K562 (cell line): ENCODE results near the gene ECI1. TPM values are rescaled to one million over a fixed set of nuclear protein-coding genes. Genes with fewer than 3 reads are reported as not detected.

Experiments used
- ATAC-seq: fragments of 200-7000 bp; cut with Tn5 transposase; 3 replicates; pipeline ENCODE4 v1.9.1; 2020; ENCODE audit warnings: moderate library complexity
- BruUV-seq: library from RNA; stranded (reverse); fragments of 400-500 nt; replicated peaks from 2 replicates; lab custom pipeline; 2021; lab: Mats Ljungman, UMichigan
- CTCF ChIA-PET: fragments of 300-600 bp; formaldehyde crosslinking; extraction: SDS; loops from one replicate; lab custom pipeline; 2021; ENCODE audit warnings: low intra/inter-chr PET ratio; lab: Yijun Ruan, JAX
- POLR2A ChIA-PET: fragments of 300-600, 350-650 bp; sonication (Branson Sonifier 250); formaldehyde crosslinking; extraction: SDS; loops from one replicate; lab custom pipeline; 2021; ENCODE audit warnings: antibody characterized with exemption, inconsistent platforms; lab: Yijun Ruan, JAX
- DNase-seq, 4 experiments: peaks; one replicate each; pipeline versions ENCODE4 v3.0.0 to v3.0.0-alpha.2; 2011 to 2018; ENCODE audit warnings: low spot score in 3 of 4, mixed read lengths in 3 of 4; ENCODE audit errors: extremely low read depth in 1 of 4
- FAIRE-seq: peaks from 2 replicates; lab custom pipeline; 2011; peaks lifted over from hg19 to GRCh38; lab: Jason Lieb, UNC
- H2AFZ ChIP-seq: 2 replicates; pipeline ENCODE4 v1.6.0; 2011; ENCODE audit warnings: low read depth, low read length, control low read depth, inconsistent platforms
- H3K27ac ChIP-seq: fragments of 200-600 bp; 3 replicates; pipeline ENCODE4 v1.8.0; 2011; ENCODE audit warnings: low read depth, mild to moderate bottlenecking, control low read depth, inconsistent platforms, low read length, moderate library complexity, mixed read lengths; ENCODE audit errors: extremely low read depth
- H3K27me3 ChIP-seq, 2 experiments: fragments of 300-600 bp in 1 of 2; 2 replicates in 1 of 2; 3 replicates in 1 of 2; pipeline versions ENCODE4 v1.6.0 to v1.8.0; 2011; ENCODE audit warnings: inconsistent platforms in 2 of 2, low read length in 2 of 2, mild to moderate bottlenecking in 1 of 2, mixed read lengths in 1 of 2, moderate library complexity in 1 of 2; ENCODE audit not compliant: control insufficient read depth in 2 of 2, insufficient read depth in 2 of 2
- H3K36me3 ChIP-seq: fragments of 300-600 bp; 3 replicates; pipeline ENCODE4 v1.8.0; 2011; ENCODE audit warnings: mild to moderate bottlenecking, low read length, inconsistent platforms; ENCODE audit not compliant: control insufficient read depth, insufficient read depth
- H3K4me1 ChIP-seq, 2 experiments: fragments of 200-600 bp in 1 of 2; replicated peaks in 1 of 2; 2 replicates in 1 of 2; 3 replicates in 1 of 2; pipeline versions ENCODE4 v1.5.1 to v1.8.0; 2011; ENCODE audit warnings: inconsistent platforms in 2 of 2, low read length in 2 of 2, mild to moderate bottlenecking in 1 of 2, mixed read lengths in 1 of 2, moderate library complexity in 1 of 2; ENCODE audit not compliant: control insufficient read depth in 2 of 2, insufficient read depth in 2 of 2
- H3K4me2 ChIP-seq: 2 replicates; pipeline ENCODE4 v1.6.1; 2011; ENCODE audit warnings: low read length, control low read depth, inconsistent platforms, mixed read lengths; ENCODE audit not compliant: insufficient read depth
- H3K4me3 ChIP-seq: fragments of 200-600 bp; sonication (generic), shearing (Covaris generic); 2 replicates; pipeline ENCODE4 v1.5.1; 2016; ENCODE audit warnings: control low read depth, inconsistent platforms
- H3K79me2 ChIP-seq: fragments of 200-600 bp; 3 replicates; pipeline ENCODE4 v1.8.0; 2011; ENCODE audit warnings: low read length, inconsistent platforms; ENCODE audit not compliant: control insufficient read depth, insufficient read depth
- H3K9ac ChIP-seq, 2 experiments: 2 replicates each; pipeline versions ENCODE4 v1.6.0 to v1.6.1; 2011; ENCODE audit warnings: low read depth in 2 of 2, low read length in 2 of 2, control low read depth in 1 of 2, inconsistent platforms in 1 of 2, mild to moderate bottlenecking in 1 of 2, mixed read lengths in 1 of 2; ENCODE audit not compliant: insufficient read depth in 1 of 2
- H3K9me1 ChIP-seq: one replicate; pipeline ENCODE4 v1.6.0; 2011; ENCODE audit warnings: inconsistent platforms, mild to moderate bottlenecking, low read length, moderate library complexity; ENCODE audit not compliant: control insufficient read depth, insufficient read depth
- H3K9me3 ChIP-seq: replicated peaks from 2 replicates; pipeline ENCODE4 v1.5.1; 2011; ENCODE audit warnings: low read depth, low read length, inconsistent platforms; ENCODE audit not compliant: control insufficient read depth, insufficient read depth
- H4K20me1 ChIP-seq: replicated peaks from 2 replicates; pipeline ENCODE4 v1.6.1; 2011; ENCODE audit warnings: low read length, inconsistent platforms, mixed read lengths; ENCODE audit not compliant: control insufficient read depth, insufficient read depth
- ATF3 ChIP-seq, 2 experiments: fragments of 450-650 bp in 1 of 2; sonication (generic) in 1 of 2; formaldehyde crosslinking in 1 of 2; IDR thresholded peaks in 1 of 2; conservative IDR thresholded peaks in 1 of 2; 2 replicates each; pipeline versions ENCODE4 v1.6.1 to v1.8.1; 2016 to 2023; ENCODE audit warnings: mild to moderate bottlenecking in 2 of 2, moderate library complexity in 2 of 2, inconsistent platforms in 1 of 2, missing genetic modification reagents in 1 of 2
- CHCHD3 ChIP-seq: fragments of 250-450 bp; sonication (Bioruptor Pico); IDR thresholded peaks from 2 replicates; pipeline ENCODE4 v2.1.2; 2022; ENCODE audit warnings: mild to moderate bottlenecking
- JUN ChIP-seq, 2 experiments: sonication (generic) in 1 of 2; formaldehyde crosslinking in 1 of 2; IDR thresholded peaks; 2 replicates each; pipeline versions ENCODE4 v1.6.1 to v1.8.0; 2012 to 2022; ENCODE audit warnings: borderline replicate concordance in 2 of 2, mild to moderate bottlenecking in 2 of 2, improper control_type of control experiment in 1 of 2, low read depth in 1 of 2, low read length in 1 of 2, missing genetic modification reagents in 1 of 2
- POLR2G ChIP-seq: fragments of 200-400 bp; formaldehyde crosslinking; IDR thresholded peaks from 2 replicates; pipeline ENCODE4 v1.6.1; 2017; ENCODE audit warnings: low read depth, mild to moderate bottlenecking, antibody characterized with exemption, low read length, moderate library complexity
- WGBS: fragments of 100-300 bp; shearing (Covaris generic); methylation state at CpG from one replicate; pipeline ENCODE4 v1.1.6; 2016; ENCODE audit warnings: low coverage, mixed read lengths; ENCODE audit not compliant: insufficient coverage; ENCODE audit errors: missing lambda C conversion rate; 5-methylcytosine and 5-hydroxymethylcytosine counted together
- in situ Hi-C: fragments of 300-500 bp; cut with MboI; formaldehyde crosslinking; loops from 4 replicates; pipeline ENCODE4 v1.15.0; 2018; ENCODE audit warnings: inconsistent platforms, mixed read lengths
- intact Hi-C: fragments of 100-400 bp; cut with micrococcal nuclease; formaldehyde crosslinking; loops from 2 replicates; pipeline ENCODE4 v1.14.2; 2022
- polyA plus RNA-seq, 8 experiments: library from polyadenylated mRNA; depleted of rRNA in 4 of 8; stranded (reverse) in 5 of 8; unstranded in 3 of 8; fragments of >200 nt; fragmentation: Nextera tagmentation in 2 of 8; fragmentation: Illumina TruSeq in 1 of 8; extraction: Ambion mirVana in 2 of 8; extraction: Trizol in 1 of 8; gene quantifications; 2 replicates each; pipeline versions ENCODE4 v1.2.1 to v1.2.3, GENCODE V29; 2011 to 2014; ENCODE audit warnings: inconsistent platforms in 1 of 8, missing spikeins in 1 of 8
- total RNA-seq, 7 experiments: library from RNA; depleted of rRNA in 6 of 7; stranded (reverse); fragments of >200 nt in 6 of 7; fragmentation: Illumina TruSeq in 2 of 7; extraction: Trizol in 2 of 7; gene quantifications; 2 replicates each; pipeline versions ENCODE4 v1.2.1 to v1.2.3, GENCODE V29; 2011 to 2021; ENCODE audit warnings: low replicate concordance in 1 of 7

Gene ECI1
- total and polyA plus RNA-seq, 9 of the 15 experiments (the other 6 are each of a cell fraction or from before 2014, with no cell fraction given), result 4.7 to 189 (median 54.0) TPM

- 94% methylated on average over 8 of the region's 9 CpGs for WGBS
- ChIA-PET CTCF (no interaction called here), POLR2A (interaction anchor here (0.7 to 0.8 kb wide), 2 partner anchors 23 to 53 kb away, joined by 3 read pairs; no protein-coding TSS in a partner anchor)
- BruUV-seq, result no TSS peak
- Histone ChIP-seq H3K9ac (no peak overlapping the region), H3K4me3 (no peak overlapping the region), H4K20me1 (no peaks in the 10 kb centered on the region; the same call in 1 of the 2 replicates), H3K27me3 (no peaks in the 10 kb centered on the region), H3K79me2 (no peaks in the 10 kb centered on the region), H2AFZ (no peak overlapping the region), H3K9me1 (no peaks in the 10 kb centered on the region), H3K4me1 (peaks cover 6 to 24% of the 10 kb centered on the region in 2 experiments; a peak in 4 of 5 replicates), H3K4me2 (no peak overlapping the region), H3K9me3 (no peaks in the 10 kb centered on the region), H3K27ac (no peak overlapping the region), H3K36me3 (peaks cover 37% of the 10 kb centered on the region; the same call in 2 of the 3 replicates)
- no peak for DNase-seq
- FAIRE-seq, result no peak
- TF ChIP-seq CHCHD3 (no peak), POLR2G (peak; percentile 30), JUN (IDR thresholded peaks at IDR 0.05; ENCODE audit: borderline replicate concordance, low read depth, low read length) (no peak), JUN (CRISPR knock-in tag; IDR thresholded peaks at IDR 0.05; ENCODE audit: borderline replicate concordance) (no peak)
- intact Hi-C loops, result no loop called here
- ATAC-seq, result no peak
- in situ Hi-C loops, result no loop called here
These were observed 47.2 kb upstream of the ECI1 start for GRCh38 chr16:2298621-2299020.

GRCh38 chr16:2297506-2297860 lies 46.1 kb upstream of the ECI1 start:
- TF ChIP-seq POLR2G (peak; percentile 26), ATF3 (IDR thresholded peaks at IDR 0.05) (no peak), ATF3 (CRISPR knock-in tag; conservative IDR thresholded peaks at IDR 0.05) (no peak)
- 94% methylated on average over 13 of the region's 22 CpGs for WGBS
- Histone ChIP-seq H4K20me1 (no peaks in the 10 kb centered on the region; the same call in 1 of the 2 replicates), H3K4me3 (no peak overlapping the region), H3K4me2 (no peak overlapping the region), H3K4me1 (peaks cover 6 to 24% of the 10 kb centered on the region in 2 experiments; a peak in 4 of 5 replicates), H3K9me1 (no peaks in the 10 kb centered on the region), H3K27me3 (no peaks in the 10 kb centered on the region), H3K9me3 (no peaks in the 10 kb centered on the region), H3K9ac (no peak overlapping the region; a peak in 1 of 4 replicates), H3K27ac (no peak overlapping the region; the same call in 2 of the 3 replicates), H3K36me3 (peaks cover 37% of the 10 kb centered on the region; the same call in 2 of the 3 replicates), H3K79me2 (no peaks in the 10 kb centered on the region), H2AFZ (0 out of 2 replicates have a peak overlapping the region, but pooled peaks have one; percentile 98)
- ChIA-PET CTCF (interaction anchor here (0.6 to 2.5 kb wide), 3 partner anchors 176 to 204 kb away, joined by 3 to 12 read pairs (median 3); no protein-coding TSS in a partner anchor), POLR2A (interaction anchor here (0.6 to 0.7 kb wide), 4 partner anchors 9 to 43 kb away, joined by 3 read pairs; partner anchors contain the start of gene ABCA3)
- DNase-seq (no peak), ATAC-seq (no peak), FAIRE-seq (no peak)
- intact Hi-C loops (loop anchor here (2.0 kb wide), 1 partner anchor 131 kb away; the partner anchor contains the start of gene CCNF), in situ Hi-C loops (no loop called here)
- BruUV-seq, result no TSS peak
